K562 (cell line): ENCODE results near the gene RSRC1. TPM values are rescaled to one million over a fixed set of nuclear protein-coding genes. Genes with fewer than 3 reads are reported as not detected.
A peak's percentile ranks its signal among the peaks of the same experiment; 100 is the strongest.

Experiments used
- CBX1 ChIP-seq: sonication (generic); IDR thresholded peaks from 2 replicates; pipeline ENCODE4 v1.6.1; 2016; ENCODE audit warnings: antibody characterized with exemption, low read depth, mild to moderate bottlenecking
- CREBBP ChIP-seq: IDR thresholded peaks from one replicate; pipeline ENCODE4 v1.6.1; 2012; ENCODE audit warnings: low read depth, mild to moderate bottlenecking, control low read depth, inconsistent platforms, low read length
- CREM ChIP-seq: IDR thresholded peaks from 2 replicates; pipeline ENCODE4 v1.6.1; 2014; ENCODE audit warnings: antibody characterized with exemption, low read depth
- EZH2 ChIP-seq: IDR thresholded peaks from 2 replicates; pipeline ENCODE4 v1.6.1; 2012; ENCODE audit warnings: low read depth, mild to moderate bottlenecking, inconsistent platforms, low read length, borderline replicate concordance
- HDAC8 ChIP-seq: fragments of 450-650 bp; IDR thresholded peaks from 2 replicates; pipeline ENCODE4 v1.6.1; 2016; ENCODE audit warnings: mild to moderate bottlenecking, missing genetic modification characterization, moderate library complexity, missing compliant biosample characterization
- MECOM ChIP-seq: fragments of 250-450 bp; sonication (Bioruptor Pico); IDR thresholded peaks from 2 replicates; pipeline ENCODE4 v1.8.0; 2022; ENCODE audit warnings: inconsistent platforms
- NCOR1 ChIP-seq: fragments of 450-650 bp; IDR thresholded peaks from 2 replicates; pipeline ENCODE4 v1.6.1; 2016; ENCODE audit warnings: mild to moderate bottlenecking, moderate library complexity
- NFRKB ChIP-seq: fragments of 450-650 bp; IDR thresholded peaks from 2 replicates; pipeline ENCODE4 v1.6.1; 2016; ENCODE audit warnings: low read depth
- PTBP1 ChIP-seq: fragments of 200-400 bp; formaldehyde crosslinking; IDR thresholded peaks from 2 replicates; pipeline ENCODE4 v1.6.1; 2017; ENCODE audit warnings: low read depth, low read length
- SIRT6 ChIP-seq: IDR thresholded peaks from one replicate; pipeline ENCODE4 v1.6.1; 2012; ENCODE audit warnings: low read depth, mild to moderate bottlenecking, control low read depth, inconsistent platforms, low read length, moderate library complexity
- SP2 ChIP-seq: IDR thresholded peaks from 2 replicates; pipeline ENCODE4 v1.6.1; 2011; ENCODE audit warnings: mild to moderate bottlenecking, low read depth, low read length, moderate library complexity; ENCODE audit not compliant: poor library complexity, severe bottlenecking; ENCODE audit errors: extremely low read depth
- TEAD2 ChIP-seq: fragments of 450-650 bp; IDR thresholded peaks from 2 replicates; pipeline ENCODE4 v1.6.1; 2016; ENCODE audit warnings: missing genetic modification characterization, control low read depth, missing compliant biosample characterization
- TRIM24 ChIP-seq, 2 experiments: fragments of 450-650 bp; IDR thresholded peaks; 2 replicates each; pipeline ENCODE4 v1.6.1; 2016
- TRIM28 ChIP-seq: fragments of 450-650 bp; IDR thresholded peaks from 2 replicates; pipeline ENCODE4 v1.6.1; 2017
- ZHX1 ChIP-seq: fragments of 150-350 bp; conservative IDR thresholded peaks from 2 replicates; pipeline ENCODE4 v1.6.1; 2014; ENCODE audit warnings: low read length
- ZKSCAN8 ChIP-seq: fragments of 200-800 bp; sonication (Bioruptor generic); IDR thresholded peaks from 2 replicates; pipeline ENCODE4 v1.6.1; 2016; ENCODE audit warnings: missing genetic modification characterization, missing compliant biosample characterization
- ZMIZ1 ChIP-seq, 2 experiments: fragments of 150-350 bp in 1 of 2; IDR thresholded peaks; 2 replicates each; pipeline ENCODE4 v1.6.1; 2012 to 2016; ENCODE audit warnings: low read depth in 2 of 2, low read length in 2 of 2, mild to moderate bottlenecking in 1 of 2, moderate library complexity in 1 of 2
- ZNF165 ChIP-seq: fragments of 250-450 bp; sonication (Bioruptor Pico); IDR thresholded peaks from 2 replicates; pipeline ENCODE4 v1.4.0; 2020; ENCODE audit warnings: borderline replicate concordance
- ZNF551 ChIP-seq: fragments of 250-450 bp; sonication (Bioruptor Pico); IDR thresholded peaks from 2 replicates; pipeline ENCODE4 v1.5.0; 2021; ENCODE audit warnings: mild to moderate bottlenecking, moderate library complexity
- ZNF766 ChIP-seq: fragments of 200-800 bp; sonication (Bioruptor generic); conservative IDR thresholded peaks from 2 replicates; pipeline ENCODE4 v1.6.1; 2016; ENCODE audit warnings: missing genetic modification characterization, missing compliant biosample characterization
- polyA plus RNA-seq, 8 experiments: library from polyadenylated mRNA; depleted of rRNA in 4 of 8; stranded (reverse) in 5 of 8; unstranded in 3 of 8; fragments of >200 nt; fragmentation: Nextera tagmentation in 2 of 8; fragmentation: Illumina TruSeq in 1 of 8; extraction: Ambion mirVana in 2 of 8; extraction: Trizol in 1 of 8; gene quantifications; 2 replicates each; pipeline versions ENCODE4 v1.2.1 to v1.2.3, GENCODE V29; 2011 to 2014; ENCODE audit warnings: inconsistent platforms in 1 of 8, missing spikeins in 1 of 8
- total RNA-seq, 7 experiments: library from RNA; depleted of rRNA in 6 of 7; stranded (reverse); fragments of >200 nt in 6 of 7; fragmentation: Illumina TruSeq in 2 of 7; extraction: Trizol in 2 of 7; gene quantifications; 2 replicates each; pipeline versions ENCODE4 v1.2.1 to v1.2.3, GENCODE V29; 2011 to 2021; ENCODE audit warnings: low replicate concordance in 1 of 7
- TF ChIP-seq, protein P1 (sequence below): fragments of 250-450 bp; sonication (Bioruptor Pico); IDR thresholded peaks from 2 replicates; pipeline ENCODE4 v1.8.0; 2022; ENCODE audit warnings: moderate library complexity, mild to moderate bottlenecking, inconsistent platforms
- TF ChIP-seq, protein P2 (sequence below): fragments of 450-650 bp; IDR thresholded peaks from 2 replicates; pipeline ENCODE4 v1.6.1; 2016; ENCODE audit warnings: mild to moderate bottlenecking

The RSRC1 gene
- total and polyA plus RNA-seq, 9 of the 15 experiments (the other 6 are each of a cell fraction or from before 2014, with no cell fraction given) = 19.3 to 128 (median 75.5) TPM

- TF ChIP-seq ZHX1 (no peak), HDAC8 (tag) (no peak), TEAD2 (tag) (no peak), CBX1 (no peak), SIRT6 (no peak), ZKSCAN8 (CRISPR knock-in tag) (no peak), ZMIZ1 (IDR thresholded peaks at IDR 0.05; ENCODE audit: low read depth in 2 of 2, low read length in 2 of 2) (no peak), ZNF766 (no peak), MECOM (no peak), ZNF165 (CRISPR knock-in tag) (no peak), ZNF551 (no peak), CREBBP (no peak), EZH2 (no peak), CREM (no peak), TRIM28 (no peak), NFRKB (no peak), SP2 (no peak), PTBP1 (no peak), NCOR1 (peak; percentile 72), TRIM24 (IDR thresholded peaks at IDR 0.05) (peak; percentile 44 to 51; a peak in 2 of 4 replicates)
- TF ChIP-seq, protein P1, sequence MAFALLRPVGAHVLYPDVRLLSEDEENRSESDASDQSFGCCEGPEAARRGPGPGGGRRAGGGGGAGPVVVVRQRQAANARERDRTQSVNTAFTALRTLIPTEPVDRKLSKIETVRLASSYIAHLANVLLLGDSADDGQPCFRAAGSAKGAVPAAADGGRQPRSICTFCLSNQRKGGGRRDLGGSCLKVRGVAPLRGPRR = no peak
- TF ChIP-seq, protein P2, sequence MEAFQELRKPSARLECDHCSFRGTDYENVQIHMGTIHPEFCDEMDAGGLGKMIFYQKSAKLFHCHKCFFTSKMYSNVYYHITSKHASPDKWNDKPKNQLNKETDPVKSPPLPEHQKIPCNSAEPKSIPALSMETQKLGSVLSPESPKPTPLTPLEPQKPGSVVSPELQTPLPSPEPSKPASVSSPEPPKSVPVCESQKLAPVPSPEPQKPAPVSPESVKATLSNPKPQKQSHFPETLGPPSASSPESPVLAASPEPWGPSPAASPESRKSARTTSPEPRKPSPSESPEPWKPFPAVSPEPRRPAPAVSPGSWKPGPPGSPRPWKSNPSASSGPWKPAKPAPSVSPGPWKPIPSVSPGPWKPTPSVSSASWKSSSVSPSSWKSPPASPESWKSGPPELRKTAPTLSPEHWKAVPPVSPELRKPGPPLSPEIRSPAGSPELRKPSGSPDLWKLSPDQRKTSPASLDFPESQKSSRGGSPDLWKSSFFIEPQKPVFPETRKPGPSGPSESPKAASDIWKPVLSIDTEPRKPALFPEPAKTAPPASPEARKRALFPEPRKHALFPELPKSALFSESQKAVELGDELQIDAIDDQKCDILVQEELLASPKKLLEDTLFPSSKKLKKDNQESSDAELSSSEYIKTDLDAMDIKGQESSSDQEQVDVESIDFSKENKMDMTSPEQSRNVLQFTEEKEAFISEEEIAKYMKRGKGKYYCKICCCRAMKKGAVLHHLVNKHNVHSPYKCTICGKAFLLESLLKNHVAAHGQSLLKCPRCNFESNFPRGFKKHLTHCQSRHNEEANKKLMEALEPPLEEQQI = no peak
Observed at GRCh38 chr3:158159714-158160113, 49.8 kb downstream of the RSRC1 start (continued).
